ENCODE measurements around the gene MAFF. TPM values are rescaled to one million over a fixed set of nuclear protein-coding genes. Genes with fewer than 3 reads are reported as not detected.

Gene MAFF
- total and polyA plus RNA-seq, 9 of the 15 experiments (the other 6 are each of a cell fraction or from before 2014, with no cell fraction given): 0.51 to 8.0 (median 5.4) TPM

DNA sequence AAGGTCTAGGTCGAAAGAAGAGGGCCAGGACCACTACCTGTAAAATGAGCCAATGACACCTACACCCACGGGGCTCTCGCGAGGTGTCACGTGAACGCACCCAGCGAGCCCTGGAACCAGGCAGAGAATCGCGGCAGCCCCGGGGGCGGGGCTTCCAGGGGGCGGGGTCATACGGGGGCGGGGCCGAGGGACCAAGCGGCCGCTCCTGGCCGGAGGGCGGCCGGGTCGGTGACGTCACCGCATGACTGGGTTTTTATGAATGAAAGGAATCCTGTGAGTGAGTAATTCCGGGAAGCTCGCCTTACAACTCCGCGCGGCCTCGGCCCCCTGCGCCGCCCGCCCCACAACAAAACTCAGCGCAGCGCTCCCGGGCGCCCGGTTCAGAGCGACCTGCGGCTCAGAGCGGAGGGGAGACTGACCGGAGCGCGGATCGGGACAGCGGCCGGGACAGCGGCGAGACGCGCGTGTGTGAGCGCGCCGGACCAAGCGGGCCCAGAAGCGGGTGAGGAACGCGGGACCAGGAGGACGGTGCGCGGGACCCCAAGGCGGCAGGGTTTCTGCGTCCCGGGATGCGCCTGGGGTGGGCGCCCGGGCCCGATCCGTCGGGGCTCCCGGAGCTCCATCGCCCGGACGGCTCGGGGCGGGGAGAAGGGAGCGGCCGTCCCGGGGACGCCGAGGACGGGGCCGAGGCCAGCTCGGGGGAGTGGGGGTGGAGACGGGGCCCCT, at the start of gene MAFF (continued):
- TF ChIP-seq, protein P1, sequence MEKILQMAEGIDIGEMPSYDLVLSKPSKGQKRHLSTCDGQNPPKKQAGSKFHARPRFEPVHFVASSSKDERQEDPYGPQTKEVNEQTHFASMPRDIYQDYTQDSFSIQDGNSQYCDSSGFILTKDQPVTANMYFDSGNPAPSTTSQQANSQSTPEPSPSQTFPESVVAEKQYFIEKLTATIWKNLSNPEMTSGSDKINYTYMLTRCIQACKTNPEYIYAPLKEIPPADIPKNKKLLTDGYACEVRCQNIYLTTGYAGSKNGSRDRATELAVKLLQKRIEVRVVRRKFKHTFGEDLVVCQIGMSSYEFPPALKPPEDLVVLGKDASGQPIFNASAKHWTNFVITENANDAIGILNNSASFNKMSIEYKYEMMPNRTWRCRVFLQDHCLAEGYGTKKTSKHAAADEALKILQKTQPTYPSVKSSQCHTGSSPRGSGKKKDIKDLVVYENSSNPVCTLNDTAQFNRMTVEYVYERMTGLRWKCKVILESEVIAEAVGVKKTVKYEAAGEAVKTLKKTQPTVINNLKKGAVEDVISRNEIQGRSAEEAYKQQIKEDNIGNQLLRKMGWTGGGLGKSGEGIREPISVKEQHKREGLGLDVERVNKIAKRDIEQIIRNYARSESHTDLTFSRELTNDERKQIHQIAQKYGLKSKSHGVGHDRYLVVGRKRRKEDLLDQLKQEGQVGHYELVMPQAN (IDR thresholded peaks at IDR 0.05; ENCODE audit: borderline replicate concordance): no peak
- no peak for TF ChIP-seq ZNF174 (CRISPR knock-in tag; IDR thresholded peaks at IDR 0.05)
- TF ChIP-seq, protein P2, sequence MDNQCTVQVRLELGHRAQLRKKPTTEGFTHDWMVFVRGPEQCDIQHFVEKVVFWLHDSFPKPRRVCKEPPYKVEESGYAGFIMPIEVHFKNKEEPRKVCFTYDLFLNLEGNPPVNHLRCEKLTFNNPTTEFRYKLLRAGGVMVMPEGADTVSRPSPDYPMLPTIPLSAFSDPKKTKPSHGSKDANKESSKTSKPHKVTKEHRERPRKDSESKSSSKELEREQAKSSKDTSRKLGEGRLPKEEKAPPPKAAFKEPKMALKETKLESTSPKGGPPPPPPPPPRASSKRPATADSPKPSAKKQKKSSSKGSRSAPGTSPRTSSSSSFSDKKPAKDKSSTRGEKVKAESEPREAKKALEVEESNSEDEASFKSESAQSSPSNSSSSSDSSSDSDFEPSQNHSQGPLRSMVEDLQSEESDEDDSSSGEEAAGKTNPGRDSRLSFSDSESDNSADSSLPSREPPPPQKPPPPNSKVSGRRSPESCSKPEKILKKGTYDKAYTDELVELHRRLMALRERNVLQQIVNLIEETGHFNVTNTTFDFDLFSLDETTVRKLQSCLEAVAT (IDR thresholded peaks at IDR 0.05): 0 out of 4 replicates have a peak, but pooled peaks of 1 of the 2 experiments have one; percentile 36
- TF ChIP-seq, protein P3, sequence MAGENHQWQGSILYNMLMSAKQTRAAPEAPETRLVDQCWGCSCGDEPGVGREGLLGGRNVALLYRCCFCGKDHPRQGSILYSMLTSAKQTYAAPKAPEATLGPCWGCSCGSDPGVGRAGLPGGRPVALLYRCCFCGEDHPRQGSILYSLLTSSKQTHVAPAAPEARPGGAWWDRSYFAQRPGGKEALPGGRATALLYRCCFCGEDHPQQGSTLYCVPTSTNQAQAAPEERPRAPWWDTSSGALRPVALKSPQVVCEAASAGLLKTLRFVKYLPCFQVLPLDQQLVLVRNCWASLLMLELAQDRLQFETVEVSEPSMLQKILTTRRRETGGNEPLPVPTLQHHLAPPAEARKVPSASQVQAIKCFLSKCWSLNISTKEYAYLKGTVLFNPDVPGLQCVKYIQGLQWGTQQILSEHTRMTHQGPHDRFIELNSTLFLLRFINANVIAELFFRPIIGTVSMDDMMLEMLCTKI (IDR thresholded peaks at IDR 0.05; ENCODE audit: partially characterized antibody): no peak
- peak; percentile 65; the same call in 1 of the 2 replicates for TF ChIP-seq PHF8 (IDR thresholded peaks at IDR 0.05; ENCODE audit: borderline replicate concordance, low read length)
- TF ChIP-seq ARHGAP35 (IDR thresholded peaks at IDR 0.05; ENCODE audit: partially characterized antibody): no peak
- no peak for TF ChIP-seq RBM14 (IDR thresholded peaks at IDR 0.05; ENCODE audit: borderline replicate concordance, insufficient read depth, low read depth, low read length)
- no peak for TF ChIP-seq NCOR1 (IDR thresholded peaks at IDR 0.05)
- TF ChIP-seq ZNF444 (CRISPR knock-in tag; IDR thresholded peaks at IDR 0.05): no peak
- no peak for TF ChIP-seq PHF21A (IDR thresholded peaks at IDR 0.05; ENCODE audit: borderline replicate concordance, low read depth)
- TF ChIP-seq, protein P4, sequence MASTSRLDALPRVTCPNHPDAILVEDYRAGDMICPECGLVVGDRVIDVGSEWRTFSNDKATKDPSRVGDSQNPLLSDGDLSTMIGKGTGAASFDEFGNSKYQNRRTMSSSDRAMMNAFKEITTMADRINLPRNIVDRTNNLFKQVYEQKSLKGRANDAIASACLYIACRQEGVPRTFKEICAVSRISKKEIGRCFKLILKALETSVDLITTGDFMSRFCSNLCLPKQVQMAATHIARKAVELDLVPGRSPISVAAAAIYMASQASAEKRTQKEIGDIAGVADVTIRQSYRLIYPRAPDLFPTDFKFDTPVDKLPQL (IDR thresholded peaks at IDR 0.05; ENCODE audit: extremely low read depth, insufficient read length): no peak
- peak; percentile 85 for TF ChIP-seq POLR2B (IDR thresholded peaks at IDR 0.05; ENCODE audit: low read depth, partially characterized antibody)
- TF ChIP-seq, protein P5, sequence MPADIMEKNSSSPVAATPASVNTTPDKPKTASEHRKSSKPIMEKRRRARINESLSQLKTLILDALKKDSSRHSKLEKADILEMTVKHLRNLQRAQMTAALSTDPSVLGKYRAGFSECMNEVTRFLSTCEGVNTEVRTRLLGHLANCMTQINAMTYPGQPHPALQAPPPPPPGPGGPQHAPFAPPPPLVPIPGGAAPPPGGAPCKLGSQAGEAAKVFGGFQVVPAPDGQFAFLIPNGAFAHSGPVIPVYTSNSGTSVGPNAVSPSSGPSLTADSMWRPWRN (IDR thresholded peaks at IDR 0.05; ENCODE audit: low read depth): no peak
- TF ChIP-seq, protein P6, sequence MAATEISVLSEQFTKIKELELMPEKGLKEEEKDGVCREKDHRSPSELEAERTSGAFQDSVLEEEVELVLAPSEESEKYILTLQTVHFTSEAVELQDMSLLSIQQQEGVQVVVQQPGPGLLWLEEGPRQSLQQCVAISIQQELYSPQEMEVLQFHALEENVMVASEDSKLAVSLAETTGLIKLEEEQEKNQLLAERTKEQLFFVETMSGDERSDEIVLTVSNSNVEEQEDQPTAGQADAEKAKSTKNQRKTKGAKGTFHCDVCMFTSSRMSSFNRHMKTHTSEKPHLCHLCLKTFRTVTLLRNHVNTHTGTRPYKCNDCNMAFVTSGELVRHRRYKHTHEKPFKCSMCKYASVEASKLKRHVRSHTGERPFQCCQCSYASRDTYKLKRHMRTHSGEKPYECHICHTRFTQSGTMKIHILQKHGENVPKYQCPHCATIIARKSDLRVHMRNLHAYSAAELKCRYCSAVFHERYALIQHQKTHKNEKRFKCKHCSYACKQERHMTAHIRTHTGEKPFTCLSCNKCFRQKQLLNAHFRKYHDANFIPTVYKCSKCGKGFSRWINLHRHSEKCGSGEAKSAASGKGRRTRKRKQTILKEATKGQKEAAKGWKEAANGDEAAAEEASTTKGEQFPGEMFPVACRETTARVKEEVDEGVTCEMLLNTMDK (IDR thresholded peaks at IDR 0.05; ENCODE audit: borderline replicate concordance, insufficient read depth, low read depth, low read length, poor library complexity, severe bottlenecking): no peak
- TF ChIP-seq DIDO1 (tag; IDR thresholded peaks at IDR 0.05; ENCODE audit: low read depth): no peak
- TF ChIP-seq CAMTA2 (CRISPR knock-in tag; conservative IDR thresholded peaks at IDR 0.05): no peak
- TF ChIP-seq TCFL5 (CRISPR knock-in tag; conservative IDR thresholded peaks at IDR 0.05): no peak
- peak; percentile 36; the same call in 1 of the 2 replicates for TF ChIP-seq NR3C1 (CRISPR knock-in tag; IDR thresholded peaks at IDR 0.05)
- TF ChIP-seq NFYB (IDR thresholded peaks at IDR 0.05; ENCODE audit: extremely low read depth, insufficient read length): no peak
